ENCODE results near the gene DNM1.
"Not testable (repeated sequence)": the region's sequence is repeated elsewhere in the genome, so short reads cannot be mapped to it uniquely, and the experiment has no call there.

Gene DNM1

GRCh38 chr9:128230897-128231296 lies 27.7 kb downstream of the DNM1 start:
- not testable (repeated sequence) for DNase-seq

DNA sequence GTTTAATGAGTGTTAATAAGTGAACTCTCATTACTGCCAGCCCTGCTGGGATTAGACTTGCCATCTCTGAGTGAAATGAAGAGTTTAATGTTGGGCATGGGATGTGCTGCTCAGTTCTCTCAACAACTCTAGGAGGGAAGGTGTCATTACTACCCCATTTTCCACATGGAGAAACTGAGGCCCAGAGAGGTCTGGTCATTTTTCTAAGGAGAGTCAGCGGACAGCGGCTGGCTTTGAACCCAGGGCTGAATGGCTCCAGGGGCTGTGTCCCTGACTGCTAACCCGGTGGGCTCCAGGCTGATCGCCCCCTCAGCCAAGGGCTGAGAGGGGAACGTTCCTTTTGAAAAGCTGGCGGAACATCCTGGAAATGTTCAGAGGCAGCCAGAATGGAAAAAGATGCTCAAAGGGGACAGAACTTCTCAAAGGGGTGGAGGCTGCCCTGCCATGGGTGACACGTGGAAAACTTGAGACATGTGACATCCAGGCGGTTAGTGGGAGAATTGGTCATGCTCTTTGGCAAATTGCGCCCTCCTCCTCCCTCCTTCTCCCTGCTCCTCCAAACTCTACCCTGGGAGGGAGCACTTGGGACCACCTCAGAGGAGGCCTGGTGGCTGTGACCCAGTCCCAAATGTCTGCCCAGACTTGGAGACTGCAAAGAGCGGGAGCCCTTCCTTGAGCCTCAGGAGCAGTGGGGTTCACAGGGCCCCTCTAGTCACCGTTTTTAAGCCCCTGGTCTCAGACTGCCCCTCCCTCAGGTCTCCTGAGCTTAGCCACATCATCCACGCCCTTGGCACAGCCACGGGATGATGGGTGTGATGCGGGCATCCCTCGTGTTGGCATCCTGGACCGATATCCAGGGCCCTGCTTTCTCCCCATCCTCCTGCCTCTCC lies 28.7 kb downstream of the DNM1 start:
- no peak for DNase-seq

DNA sequence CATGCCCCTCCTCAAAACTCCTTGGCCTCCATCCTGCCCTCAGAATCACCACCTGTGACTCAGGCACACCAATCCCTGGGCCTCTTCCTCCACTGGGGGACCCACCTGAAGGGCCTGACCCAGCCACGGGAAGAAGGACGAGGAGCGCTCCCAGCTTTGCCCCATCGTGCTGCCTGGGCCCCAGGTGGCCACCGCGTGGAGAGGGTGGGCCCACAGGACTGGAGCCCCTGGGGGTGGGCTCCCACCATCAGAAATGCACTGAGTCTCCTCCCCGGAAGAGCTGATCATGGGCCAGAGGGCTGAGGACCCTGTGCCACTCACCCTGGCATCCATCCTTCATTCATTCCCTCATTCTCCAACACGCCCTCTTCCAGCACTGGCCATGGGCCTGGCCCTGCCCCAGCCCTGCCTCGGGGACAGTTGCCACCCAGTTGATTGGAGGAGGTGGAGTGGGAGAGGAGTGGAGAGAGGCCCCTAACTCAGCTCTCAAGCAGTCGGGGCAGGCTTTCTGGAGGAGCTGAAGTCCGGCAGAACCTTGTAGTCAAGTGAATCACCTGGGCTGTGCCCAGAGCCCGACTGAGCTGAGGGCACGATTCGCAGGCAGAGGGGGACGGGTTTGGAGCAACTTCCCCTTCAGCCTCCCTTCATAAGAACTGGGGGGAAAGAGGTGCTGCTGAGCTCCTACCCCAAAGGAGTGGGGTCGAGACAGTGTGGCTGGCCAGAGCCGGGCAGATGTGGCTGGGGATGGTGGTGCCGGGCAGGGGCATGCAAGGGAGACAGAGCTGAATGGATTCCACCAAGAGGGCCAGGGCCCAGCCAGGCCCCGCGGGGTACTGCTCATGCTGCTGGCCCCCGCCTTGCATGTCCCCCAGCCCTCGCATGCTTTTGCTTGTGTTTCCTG lies 29.6 kb downstream of the DNM1 start:
- DNase-seq: no peak

- DNase-seq: no peak
Observed at GRCh38 chr9:128233817-128234406, 30.7 kb downstream of the DNM1 start.

DNA sequence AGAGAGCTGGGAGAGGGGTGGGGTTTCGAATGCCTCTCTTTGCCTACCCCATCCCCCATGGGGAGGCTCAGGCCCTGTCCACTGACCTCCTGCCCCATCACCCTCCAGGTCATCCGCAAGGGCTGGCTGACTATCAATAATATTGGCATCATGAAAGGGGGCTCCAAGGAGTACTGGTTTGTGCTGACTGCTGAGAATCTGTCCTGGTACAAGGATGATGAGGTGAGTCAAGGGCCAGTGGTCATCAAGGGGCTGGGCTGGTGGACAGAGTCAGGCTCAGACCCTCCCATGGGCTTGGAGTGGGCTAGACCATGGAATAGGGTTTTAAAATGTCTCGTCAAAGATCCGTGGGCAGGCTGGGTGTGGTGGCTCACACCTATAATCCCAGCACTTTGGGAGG lies 38.9 kb downstream of the DNM1 start:
- DNase-seq: no peak

DNA sequence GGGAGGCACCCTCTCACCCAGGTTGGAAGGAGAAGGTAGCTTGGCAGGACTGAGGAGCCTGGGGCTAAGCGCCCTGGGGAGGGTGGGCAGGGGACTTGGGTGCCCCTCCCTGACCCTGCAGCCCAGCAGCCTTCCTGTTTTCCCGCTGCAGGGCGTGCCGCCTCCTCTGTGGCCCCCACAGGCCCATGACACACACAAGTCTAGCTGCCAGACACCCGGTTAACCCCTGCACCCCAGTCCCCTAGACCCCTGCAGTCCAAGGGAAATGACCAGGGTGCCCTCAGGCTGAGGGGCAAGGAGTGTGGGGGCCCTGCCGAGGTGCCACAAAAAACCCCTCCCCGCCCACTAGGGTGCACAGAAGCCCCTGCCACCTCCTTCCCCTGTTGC lies 39.6 kb downstream of the DNM1 start:
- no peak for DNase-seq

DNA sequence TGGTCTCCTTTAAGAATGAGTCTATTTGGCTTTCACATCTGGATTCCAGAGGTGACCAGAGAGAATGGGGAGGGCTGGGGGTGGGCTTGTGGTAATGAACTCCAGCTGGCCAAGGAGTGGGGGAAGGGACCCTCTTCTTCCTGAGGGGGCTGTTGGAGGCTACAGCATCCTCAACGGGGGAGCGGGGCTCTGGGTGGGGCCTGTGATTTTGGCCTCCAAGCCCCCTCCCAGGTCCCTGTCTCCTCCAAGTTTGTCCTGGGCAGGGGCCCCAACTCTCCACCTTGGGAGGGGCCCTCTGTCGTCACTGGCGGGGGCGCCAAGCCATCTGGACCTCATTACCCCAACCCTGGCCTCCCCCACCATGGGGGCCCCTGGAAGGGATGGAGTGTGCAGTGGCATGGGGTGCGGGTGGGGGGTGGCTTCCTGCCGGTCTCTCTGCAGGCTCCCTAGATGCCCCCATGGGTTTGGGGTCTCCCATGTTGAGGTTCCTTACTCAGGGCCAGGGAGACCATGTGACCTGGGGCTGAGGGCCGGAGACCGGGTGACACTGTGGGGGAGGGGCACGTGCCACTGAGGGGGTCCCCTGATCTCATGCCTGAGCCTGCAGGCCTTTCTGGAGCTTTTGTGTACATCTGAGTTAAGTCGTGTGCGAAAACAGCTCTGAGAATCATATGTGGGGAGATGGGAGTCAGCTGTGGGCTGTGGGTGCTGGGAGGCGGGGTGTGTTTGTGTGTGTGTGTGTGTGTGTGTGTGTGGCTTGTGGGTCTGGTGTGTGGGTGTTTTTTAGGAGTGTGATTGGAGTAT lies 40.2 kb downstream of the DNM1 start:
- DNase-seq: no peak

DNA sequence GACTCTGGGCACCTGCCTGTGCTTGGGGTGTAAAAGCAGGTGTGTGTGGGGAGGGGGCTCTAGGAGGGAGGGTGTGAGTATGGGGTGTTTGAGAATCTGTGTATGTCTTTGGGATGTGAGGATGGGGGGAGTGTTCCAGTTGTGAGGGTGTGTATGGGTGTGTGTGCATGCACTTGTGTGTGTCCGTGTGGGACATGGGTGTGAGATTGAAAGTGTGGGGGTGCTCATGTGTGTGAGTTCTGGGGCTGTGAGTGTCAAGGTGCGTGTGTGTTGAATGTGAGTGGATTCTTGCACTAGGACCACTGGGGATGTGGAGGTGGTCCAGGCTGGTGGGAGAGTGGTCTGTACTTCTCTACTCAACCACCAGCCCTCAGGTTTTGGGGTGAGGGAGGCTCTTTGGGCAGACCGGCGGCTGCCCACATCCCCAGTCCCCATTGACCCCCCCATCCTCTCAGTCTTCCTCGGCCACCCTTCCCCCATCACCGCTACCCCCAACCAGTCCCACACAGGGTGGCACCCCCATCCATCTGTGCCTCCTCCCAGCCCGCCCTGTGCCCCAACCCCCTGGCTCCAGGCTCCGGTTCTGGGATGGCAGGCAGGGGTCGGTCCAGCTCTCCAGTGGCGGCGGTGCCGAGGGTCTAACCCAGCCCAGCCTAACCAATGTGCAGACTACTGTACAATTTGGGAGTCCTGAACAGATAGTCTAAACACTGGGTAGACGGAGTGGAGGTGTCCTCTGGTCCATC lies 41.1 kb downstream of the DNM1 start:
- DNase-seq: no peak

DNA sequence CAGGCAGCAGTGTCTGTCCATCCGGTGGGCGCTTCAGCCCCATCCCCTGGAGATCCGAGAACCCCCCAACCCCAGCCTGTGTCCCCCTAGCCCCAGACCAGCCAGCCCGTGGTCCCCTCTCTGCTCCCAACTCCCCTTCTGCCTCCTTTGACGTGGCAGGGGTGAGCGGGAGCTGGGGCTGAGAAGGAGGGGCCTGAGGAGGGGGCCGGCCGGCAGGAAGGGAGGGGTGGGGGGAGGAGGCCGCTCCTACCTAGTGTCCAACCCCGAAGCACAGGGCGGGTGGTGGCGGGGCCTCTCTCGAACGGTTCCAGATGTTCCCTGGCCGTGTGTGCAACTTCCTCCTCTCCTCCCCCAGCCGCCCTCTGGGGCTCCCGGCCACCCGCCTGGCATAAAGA lies 41.7 kb downstream of the DNM1 start:
- no peak for DNase-seq

GRCh38 chr9:128245421-128246151 lies 42.4 kb downstream of the DNM1 start:
- no peak for DNase-seq

- DNase-seq: no peak
Observed at GRCh38 chr9:128246471-128246870, 43.3 kb downstream of the DNM1 start.

DNA sequence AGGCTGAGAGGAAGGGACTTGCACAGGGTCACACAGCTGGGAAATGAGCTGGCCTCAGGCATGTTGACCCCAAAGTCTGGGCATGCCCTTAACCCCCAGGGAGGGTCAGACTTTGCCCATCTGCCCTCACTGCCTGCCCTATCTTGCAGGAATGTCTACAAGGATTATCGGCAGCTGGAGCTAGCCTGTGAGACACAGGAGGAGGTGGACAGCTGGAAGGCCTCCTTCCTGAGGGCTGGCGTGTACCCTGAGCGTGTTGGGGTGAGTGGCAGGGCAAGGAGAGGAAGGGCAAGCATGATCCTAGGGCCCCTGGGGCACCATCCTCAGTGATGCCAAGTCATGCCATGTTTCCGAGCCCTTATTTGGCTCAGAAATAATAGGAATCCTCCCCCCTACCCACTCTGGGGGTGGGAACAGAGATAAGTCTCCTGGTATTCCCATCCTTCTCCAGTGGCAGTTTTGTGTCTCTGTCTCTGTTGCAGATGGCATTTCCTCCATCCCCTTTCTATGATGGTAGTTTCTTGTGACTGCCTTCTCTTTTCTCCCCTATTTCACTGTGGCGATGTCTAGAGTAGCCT lies 44.1 kb downstream of the DNM1 start:
- DNase-seq: no peak

DNA sequence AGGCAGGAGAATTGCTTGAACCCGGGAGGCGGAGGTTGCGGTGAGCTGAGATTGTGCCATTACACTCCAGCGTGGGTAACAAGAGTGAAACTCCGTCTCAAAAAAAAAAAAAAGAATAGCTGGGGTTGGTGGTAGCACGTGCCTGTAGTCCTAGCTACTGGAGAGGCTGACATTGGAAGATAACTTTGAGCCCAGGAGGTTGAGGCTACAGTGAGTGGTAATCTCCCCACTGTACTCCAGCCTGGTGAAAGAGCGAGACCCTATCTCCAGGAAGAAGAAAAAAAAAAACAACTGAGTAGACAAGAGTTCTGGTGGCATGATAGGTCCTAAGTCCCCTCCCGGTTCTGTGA lies 46.4 kb downstream of the DNM1 start:
- DNase-seq: no peak

DNA sequence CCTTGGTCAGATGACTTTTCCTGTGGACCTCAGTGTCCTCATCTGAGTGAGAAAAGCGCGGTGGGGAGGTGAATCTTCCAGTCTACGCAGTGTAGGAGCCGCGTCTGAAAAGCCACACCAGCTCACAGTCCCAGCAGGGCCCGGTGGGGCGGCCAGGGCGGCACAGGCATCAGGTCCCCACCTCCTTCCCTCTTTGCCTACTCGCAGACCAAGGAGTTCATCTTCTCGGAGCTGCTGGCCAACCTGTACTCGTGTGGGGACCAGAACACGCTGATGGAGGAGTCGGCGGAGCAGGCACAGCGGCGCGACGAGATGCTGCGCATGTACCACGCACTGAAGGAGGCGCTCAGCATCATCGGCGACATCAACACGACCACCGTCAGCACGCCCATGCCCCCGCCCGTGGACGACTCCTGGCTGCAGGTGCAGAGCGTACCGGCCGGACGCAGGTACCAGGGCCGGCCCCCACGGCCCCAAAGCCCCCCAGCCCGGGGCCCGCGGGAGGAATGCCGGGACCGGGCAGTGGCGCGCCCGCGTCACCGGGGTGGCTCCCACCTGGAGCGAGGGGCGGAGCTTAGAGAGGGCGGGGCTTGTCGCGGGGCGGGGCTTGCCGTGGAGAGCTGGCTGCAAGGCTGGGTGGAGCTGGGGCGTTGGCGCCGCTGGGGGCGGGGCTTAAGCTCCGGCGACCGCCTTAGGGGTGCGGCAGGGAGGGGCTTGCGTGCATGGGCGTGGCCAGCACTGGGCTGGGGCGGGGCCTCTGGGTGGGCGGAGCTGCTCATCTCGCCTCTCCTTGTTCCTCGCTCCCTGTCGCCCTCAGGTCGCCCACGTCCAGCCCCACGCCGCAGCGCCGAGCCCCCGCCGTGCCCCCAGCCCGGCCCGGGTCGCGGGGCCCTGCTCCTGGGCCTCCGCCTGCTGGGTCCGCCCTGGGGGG lies 47.0 kb downstream of the DNM1 start:
- peak; percentile 97 for DNase-seq

DNA sequence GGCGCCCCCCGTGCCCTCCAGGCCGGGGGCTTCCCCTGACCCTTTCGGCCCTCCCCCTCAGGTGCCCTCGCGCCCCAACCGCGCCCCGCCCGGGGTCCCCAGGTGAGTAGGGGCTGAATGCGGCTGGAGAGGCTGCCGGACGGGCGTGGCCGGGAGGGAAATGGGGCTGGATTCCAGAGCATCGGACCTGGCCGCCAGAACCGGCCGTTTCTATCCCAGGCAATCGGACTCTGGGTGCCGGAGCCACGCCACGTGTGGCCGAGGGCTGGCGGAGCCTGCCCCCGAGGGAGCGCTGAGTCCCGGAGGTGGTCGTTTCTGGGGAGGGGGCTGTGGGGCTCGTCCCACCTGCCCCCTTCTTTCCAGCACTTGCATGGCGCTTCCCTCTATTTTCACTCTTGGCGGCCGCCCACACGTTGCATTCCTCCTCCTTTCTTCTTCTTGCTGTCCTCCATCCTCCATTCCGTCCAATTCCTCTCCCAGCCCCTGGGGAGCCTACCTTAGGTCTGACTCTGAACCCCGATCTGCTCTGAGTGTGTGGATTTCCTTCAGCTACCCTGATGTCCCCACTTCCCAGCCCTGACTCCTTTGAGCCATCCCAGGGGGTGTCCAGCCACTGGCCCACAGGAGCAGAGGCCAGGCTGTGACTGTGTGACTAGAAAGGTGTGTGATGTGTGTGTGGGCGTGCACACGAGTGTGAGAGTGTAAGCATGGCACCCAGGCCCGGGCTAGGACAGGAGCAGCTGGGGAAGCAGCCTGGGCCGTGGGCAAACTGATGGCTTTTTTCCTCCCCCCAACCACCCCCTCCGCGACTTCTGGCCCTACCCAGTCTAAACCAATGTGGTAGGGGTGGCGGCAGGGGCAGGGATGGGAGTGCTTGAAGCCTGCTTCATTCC lies 47.9 kb downstream of the DNM1 start:
- no peak for DNase-seq

DNA sequence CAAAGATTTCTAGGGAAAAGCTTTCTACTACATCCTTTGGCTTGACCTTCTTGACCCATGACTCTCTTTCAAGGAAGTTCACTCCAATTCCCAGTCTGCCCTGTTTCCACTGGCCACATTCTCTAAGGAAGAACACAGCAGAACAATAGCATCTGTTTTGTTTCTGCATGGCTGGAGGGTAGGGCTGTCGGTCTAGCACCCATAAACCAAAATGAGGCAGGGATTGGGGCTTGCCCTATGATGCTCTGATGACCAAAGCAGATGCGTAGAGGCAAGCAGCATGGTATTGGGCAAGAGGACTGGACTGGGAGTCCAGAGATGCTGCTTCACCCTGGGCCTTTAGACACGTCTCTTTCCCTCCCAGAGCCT lies 48.5 kb downstream of the DNM1 start:
- no peak for DNase-seq

DNA sequence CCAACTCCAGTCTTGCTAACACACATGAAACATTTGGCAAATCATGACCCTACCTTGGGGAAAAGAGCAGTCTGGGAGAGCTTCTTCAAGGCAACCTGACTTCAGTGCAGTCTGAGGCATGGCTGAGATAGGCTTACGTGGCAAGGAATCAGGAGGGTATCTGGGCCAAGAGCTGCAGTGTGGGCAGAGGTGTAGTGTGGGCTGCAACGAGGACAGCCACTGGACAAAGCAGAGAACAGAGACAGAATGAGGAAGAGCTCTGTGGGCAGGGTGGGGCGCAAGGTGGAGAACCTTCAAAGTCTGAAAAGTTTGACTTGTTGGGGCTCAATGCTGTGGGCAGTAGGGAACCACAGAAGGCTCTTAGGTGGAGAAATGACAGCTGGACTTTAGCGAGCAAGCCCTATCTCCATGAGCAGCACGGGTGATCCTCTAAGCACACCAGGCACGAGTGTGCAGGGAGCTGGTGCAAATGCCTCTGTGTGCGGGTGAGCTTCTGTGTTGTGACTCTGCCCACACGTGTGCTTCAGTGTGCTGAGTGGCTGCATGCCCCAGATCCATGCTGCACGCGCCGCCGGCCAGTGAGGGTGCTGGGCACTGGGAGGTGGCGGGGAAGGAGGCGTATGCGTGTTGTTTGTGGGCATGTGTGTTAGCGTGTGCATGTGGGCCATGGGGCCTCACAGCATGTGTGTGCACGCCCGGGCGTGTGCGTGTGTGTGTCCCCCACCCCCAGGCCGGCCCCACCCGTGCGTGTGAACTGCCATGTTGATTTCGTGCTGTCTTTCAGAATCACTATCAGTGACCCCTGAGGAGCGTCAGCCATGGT lies 49.3 kb downstream of the DNM1 start:
- no peak for DNase-seq
